ENCODE results near the gene TAL1.

DNA sequence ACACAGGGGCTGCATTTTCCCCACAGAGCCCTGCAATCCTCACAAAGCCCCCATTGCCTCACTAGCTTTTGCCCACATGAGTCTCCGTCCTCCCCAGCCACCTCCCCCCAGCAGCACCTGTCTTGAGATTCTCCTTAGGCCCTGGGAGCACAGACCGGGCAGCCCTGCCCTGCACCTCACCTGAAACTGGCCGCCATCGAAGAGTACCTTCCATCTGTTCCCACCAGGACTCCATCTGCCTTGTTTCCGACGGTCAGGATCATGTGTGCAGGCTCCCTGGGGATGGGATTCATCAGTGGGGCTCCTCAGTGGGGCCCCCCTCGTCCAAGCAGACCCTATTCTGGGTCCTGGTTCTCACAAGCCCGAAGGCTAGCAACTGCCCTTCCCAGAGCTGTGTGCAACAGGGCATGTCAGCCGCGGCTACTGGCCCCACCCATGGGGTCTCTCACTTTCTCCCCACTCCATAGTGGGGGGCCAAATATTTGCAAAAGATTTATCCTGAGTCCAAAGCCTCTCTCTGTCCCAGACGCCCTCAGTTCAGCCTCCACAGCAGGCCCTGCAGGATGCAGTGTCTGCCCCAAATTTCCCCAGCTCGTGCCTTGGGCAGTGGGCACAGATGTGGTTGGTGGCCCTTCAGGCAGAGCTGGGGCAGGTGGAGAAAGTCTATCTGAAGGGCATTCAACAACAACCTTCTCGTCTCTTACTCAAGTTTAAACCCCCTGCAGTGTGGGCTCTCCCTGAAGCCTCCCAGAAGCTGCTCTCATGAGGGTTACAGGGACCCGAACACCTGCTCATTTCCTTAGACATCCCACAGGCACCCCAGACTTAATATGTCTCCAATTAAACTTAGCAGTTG, 47.0 kb downstream of the TAL1 start:
- TF ChIP-seq, protein P1, sequence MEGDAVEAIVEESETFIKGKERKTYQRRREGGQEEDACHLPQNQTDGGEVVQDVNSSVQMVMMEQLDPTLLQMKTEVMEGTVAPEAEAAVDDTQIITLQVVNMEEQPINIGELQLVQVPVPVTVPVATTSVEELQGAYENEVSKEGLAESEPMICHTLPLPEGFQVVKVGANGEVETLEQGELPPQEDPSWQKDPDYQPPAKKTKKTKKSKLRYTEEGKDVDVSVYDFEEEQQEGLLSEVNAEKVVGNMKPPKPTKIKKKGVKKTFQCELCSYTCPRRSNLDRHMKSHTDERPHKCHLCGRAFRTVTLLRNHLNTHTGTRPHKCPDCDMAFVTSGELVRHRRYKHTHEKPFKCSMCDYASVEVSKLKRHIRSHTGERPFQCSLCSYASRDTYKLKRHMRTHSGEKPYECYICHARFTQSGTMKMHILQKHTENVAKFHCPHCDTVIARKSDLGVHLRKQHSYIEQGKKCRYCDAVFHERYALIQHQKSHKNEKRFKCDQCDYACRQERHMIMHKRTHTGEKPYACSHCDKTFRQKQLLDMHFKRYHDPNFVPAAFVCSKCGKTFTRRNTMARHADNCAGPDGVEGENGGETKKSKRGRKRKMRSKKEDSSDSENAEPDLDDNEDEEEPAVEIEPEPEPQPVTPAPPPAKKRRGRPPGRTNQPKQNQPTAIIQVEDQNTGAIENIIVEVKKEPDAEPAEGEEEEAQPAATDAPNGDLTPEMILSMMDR (IDR thresholded peaks at IDR 0.05), result no peak
- no peak for TF ChIP-seq POLR2AphosphoS5 (IDR thresholded peaks at IDR 0.05)
